GM12872 (cell line): Measurements from ENCODE around the gene C19orf12.

Source experiments
- TF ChIP-seq, protein P1 (sequence below): IDR thresholded peaks from 3 replicates; pipeline ENCODE4 v1.5.1; 2011; ENCODE audit warnings: low read depth, mild to moderate bottlenecking, low read length, moderate library complexity; ENCODE audit not compliant: insufficient read depth

Gene C19orf12

DNA sequence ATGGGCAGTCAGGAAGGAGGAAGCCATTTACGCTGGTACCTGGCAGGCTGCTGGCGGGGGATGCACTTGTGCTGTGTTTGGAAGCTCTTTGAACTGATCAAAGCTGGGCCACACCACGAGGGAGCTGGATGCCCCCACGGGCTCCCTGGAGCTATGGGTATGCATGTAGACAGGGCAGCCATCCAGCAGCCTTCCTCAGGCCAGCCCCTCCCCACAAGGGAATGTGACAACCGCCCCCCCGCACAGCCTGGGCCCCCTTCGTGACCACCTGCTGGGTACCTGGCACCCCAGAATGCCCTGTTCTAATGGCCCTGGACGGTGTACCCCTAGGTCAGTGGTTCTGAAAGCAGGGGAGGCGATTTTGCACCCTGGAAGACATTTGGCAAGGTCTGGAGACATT is 42.5 kb upstream of the C19orf12 start:
- TF ChIP-seq, protein P1, sequence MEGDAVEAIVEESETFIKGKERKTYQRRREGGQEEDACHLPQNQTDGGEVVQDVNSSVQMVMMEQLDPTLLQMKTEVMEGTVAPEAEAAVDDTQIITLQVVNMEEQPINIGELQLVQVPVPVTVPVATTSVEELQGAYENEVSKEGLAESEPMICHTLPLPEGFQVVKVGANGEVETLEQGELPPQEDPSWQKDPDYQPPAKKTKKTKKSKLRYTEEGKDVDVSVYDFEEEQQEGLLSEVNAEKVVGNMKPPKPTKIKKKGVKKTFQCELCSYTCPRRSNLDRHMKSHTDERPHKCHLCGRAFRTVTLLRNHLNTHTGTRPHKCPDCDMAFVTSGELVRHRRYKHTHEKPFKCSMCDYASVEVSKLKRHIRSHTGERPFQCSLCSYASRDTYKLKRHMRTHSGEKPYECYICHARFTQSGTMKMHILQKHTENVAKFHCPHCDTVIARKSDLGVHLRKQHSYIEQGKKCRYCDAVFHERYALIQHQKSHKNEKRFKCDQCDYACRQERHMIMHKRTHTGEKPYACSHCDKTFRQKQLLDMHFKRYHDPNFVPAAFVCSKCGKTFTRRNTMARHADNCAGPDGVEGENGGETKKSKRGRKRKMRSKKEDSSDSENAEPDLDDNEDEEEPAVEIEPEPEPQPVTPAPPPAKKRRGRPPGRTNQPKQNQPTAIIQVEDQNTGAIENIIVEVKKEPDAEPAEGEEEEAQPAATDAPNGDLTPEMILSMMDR, result no peak

DNA sequence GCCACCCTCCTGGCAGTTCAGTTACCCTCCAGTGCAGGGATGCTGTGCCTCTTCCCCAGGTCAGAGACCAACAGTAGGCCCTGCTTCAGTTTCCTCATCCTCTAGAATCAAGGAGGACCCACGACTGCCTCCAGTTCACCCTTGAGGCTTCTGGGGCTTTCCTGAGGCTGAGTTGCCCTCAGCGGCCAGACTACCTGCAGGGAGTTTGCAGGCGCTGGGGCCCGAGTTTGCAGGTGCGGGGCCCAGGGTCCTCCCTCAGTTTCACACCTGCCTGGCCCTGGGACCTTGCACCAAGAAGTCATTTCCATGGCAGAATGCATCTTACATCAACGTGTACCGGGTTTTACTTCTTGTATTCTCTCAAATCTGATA is 38.9 kb upstream of the C19orf12 start:
- TF ChIP-seq, protein P1, result no peak

DNA sequence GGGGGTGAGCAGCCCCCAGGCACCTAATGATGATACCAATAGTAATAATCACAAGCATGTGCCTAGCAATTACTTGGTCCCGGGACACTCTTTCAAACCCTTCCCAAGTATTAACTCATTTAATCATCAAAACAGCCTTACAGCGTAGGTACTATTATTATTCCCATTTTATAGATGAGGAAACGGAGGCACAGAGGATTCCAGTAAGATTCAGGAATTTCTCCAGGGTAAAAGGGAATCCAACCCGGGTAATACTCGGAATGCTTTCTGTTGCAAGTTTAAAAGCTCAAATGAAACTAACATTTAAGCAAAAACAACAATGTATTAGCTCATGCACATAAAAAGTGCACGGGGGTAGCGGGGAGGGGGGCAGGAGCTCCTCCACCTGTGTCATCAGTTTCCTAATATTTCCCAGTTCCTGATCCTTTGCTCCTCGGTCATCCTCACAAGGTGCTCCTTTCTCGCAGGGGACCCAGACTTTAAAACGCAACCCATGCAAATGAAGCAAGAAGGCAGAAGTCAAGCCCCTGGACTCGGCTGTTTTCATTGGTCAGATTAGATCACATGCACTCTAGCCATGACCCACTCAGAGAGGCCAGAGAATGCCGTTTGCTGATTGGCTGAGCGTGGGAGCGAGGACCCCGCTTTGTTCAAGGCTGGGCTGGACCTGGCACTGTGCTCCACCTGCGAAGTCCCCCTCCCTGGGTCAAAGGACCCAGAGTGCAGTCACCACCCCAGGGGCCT is 38.3 kb upstream of the C19orf12 start:
- TF ChIP-seq, protein P1, result no peak

DNA sequence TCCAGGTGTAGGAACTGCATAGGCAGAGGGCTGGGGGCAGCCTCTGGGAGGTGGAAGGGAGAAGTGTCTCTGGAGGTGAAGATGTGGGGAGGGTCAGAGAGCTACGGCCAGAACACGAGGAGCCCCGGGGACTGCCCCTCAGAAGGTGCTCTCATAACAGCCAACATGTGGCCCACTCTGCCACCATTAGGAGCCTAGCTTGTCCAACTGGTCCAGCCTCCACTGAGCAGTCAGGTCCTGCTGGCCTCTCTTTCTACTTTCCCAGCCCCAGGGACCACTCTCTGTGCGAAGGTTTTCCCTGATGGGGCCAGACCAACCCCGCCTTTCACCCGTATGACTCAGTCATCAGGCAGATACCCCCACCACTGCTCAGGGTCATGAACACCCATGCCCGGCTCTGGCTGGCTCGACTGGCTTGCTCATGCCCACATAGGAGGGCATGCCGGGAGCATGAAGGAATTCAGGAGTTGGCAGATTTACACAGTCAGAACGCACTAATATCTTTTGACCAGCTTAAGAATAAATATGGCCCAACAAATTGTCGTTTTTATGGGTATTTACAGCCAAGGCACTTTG is 37.5 kb upstream of the C19orf12 start:
- TF ChIP-seq, protein P1, result no peak

DNA sequence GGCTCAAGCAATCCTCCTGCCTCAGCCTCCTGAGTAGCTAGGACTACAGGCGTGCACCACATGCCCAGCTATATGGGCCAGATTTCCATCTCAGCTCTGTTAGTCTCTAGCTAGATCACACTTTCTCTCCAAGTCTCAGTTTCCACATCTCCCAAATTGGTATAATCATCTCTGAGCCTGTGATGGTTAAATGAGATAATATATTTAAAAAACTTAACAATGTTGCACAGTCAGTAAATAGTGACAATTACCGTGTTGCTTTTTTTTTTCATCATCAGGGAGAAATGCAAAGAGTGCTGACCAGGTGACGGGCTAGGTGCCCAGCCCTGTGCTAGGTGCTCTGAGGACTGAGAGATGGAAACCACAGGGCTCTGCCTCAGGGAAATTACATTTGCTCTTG is 36.9 kb upstream of the C19orf12 start:
- TF ChIP-seq, protein P1, result no peak

DNA sequence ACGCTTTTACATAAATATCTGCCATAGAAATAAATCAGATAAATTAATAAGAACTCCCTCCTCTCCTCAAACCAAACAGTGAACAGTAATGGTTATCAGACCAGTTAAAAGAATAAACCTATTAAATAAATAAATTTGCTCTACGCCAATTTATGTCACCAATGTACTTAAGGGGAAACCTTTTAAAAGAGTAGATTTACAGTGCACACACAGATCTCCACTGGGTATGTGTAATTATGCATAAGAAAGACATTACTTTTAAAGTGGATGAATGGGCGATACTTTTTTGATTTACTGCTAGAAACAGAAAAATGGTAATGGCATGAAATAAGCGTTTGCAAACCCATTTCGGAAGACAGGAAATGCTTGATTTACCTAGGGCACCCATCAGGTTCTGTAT is 34.9 kb upstream of the C19orf12 start:
- TF ChIP-seq, protein P1, result no peak

DNA sequence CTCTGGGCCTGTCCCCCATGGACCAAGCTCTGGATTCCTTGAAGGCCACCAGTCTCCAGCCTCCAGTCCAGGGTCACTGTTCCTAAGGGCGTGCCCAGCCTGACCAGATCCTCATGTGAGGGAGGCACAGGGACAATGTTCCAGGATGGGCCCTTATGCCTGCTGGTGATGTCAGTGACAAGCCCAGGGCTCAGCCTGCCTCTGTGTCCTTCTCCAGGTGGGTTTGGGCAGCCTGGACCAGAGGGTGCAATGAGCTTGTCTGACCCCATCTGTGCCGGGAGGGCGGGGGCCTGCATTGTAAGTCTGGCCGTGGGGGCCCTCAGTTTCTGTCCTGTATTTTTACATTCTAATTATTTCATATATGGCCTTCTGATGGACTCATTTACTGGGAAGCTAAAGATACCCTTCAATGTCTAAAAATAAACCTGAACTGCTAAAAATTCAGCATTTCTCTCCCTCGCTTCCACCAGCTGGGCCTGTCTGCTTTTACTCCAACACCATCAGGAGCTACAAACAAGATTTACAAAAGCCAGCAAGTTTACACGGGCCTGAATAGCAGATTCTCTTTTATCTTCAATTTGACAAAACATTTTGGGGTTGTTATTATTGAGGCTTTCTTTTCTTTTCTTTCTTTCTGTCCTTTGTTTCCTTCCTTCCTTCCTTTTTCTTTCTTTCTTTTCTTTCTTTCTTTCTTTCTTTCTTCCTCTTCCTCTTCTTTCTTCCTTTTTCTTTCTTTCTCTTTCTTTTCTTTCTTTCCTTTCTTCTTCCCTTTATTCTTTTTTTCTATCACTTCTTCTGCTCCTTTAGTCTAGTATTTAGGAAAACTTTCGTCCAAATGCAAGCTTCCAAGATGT is 34.2 kb upstream of the C19orf12 start:
- TF ChIP-seq, protein P1, result no peak
